Mammary epithelial cell (primary cell): ENCODE measurements around the gene LINGO1.

Experiments
- EZH2 ChIP-seq: IDR thresholded peaks from 2 replicates; pipeline ENCODE4 v1.6.1; 2012; ENCODE audit warnings: low read length, inconsistent platforms, borderline replicate concordance
- TF ChIP-seq, protein P1 (sequence below), 2 donors: IDR thresholded peaks in 1 of 2; conservative IDR thresholded peaks in 1 of 2; 2 replicates each; pipeline ENCODE4 v1.5.1; 2011 to 2012; ENCODE audit warnings: inconsistent platforms in 2 of 2, low read length in 2 of 2, mild to moderate bottlenecking in 2 of 2, control low read depth in 1 of 2, low read depth in 1 of 2; ENCODE audit not compliant: insufficient read depth in 1 of 2; ENCODE audit errors: extremely low read depth in 1 of 2

GRCh38 chr15:77626002-77626401 lies 6.7 kb downstream of the LINGO1 start:
- TF ChIP-seq, protein P1, sequence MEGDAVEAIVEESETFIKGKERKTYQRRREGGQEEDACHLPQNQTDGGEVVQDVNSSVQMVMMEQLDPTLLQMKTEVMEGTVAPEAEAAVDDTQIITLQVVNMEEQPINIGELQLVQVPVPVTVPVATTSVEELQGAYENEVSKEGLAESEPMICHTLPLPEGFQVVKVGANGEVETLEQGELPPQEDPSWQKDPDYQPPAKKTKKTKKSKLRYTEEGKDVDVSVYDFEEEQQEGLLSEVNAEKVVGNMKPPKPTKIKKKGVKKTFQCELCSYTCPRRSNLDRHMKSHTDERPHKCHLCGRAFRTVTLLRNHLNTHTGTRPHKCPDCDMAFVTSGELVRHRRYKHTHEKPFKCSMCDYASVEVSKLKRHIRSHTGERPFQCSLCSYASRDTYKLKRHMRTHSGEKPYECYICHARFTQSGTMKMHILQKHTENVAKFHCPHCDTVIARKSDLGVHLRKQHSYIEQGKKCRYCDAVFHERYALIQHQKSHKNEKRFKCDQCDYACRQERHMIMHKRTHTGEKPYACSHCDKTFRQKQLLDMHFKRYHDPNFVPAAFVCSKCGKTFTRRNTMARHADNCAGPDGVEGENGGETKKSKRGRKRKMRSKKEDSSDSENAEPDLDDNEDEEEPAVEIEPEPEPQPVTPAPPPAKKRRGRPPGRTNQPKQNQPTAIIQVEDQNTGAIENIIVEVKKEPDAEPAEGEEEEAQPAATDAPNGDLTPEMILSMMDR (conservative IDR thresholded peaks at IDR 0.05 in 1 of 2, IDR thresholded peaks at IDR 0.05 in 1 of 2; ENCODE audit: extremely low read depth in 1 of 2, insufficient read depth in 1 of 2, low read depth in 1 of 2, low read length in 2 of 2): no peak
- TF ChIP-seq EZH2: no peak
